ENCODE measurements around the gene CTNNA2. TPM values are rescaled to one million over a fixed set of nuclear protein-coding genes. Genes with fewer than 3 reads are reported as not detected.

CTNNA2 gene
- total RNA-seq, 2 donors from 2014 or later, result not detected

DNA sequence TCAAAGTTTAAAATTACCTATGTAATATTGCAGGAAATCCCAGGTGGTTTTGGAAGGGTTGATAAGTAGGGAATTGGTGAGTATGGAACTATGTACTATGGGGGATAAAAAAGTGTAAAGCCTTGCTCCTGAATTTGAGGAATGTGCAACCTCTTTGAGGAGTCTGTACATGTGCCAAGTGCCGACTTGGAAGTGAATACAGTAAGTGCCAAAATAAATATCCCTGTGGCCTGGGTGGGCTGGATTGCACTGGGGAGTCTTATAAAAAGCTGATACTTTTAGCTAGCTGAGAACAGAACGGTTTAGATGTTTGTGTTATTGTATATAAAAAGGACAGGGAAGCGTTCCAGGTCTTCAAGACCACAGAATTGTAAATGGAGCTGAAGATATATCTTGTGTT is 1108.8 kb downstream of the CTNNA2 start:
- Histone ChIP-seq H3K4me3 (no peak overlapping the region), H3K4me1 (no peaks in the 10 kb centered on the region), H3K9me3 (no peaks in the 10 kb centered on the region), H3K27me3 (no peaks in the 10 kb centered on the region), H3K36me3 (no peaks in the 10 kb centered on the region), H3K27ac (no peak overlapping the region)
- no peak for TF ChIP-seq CTCF (IDR thresholded peaks at IDR 0.05)
- DNase-seq (ENCODE audit: low spot score), result no peak

GRCh38 chr2:80624062-80624461 is 1111.2 kb downstream of the CTNNA2 start:
- Histone ChIP-seq H3K27me3 (no peaks in the 10 kb centered on the region), H3K9me3 (no peaks in the 10 kb centered on the region), H3K4me1 (no peaks in the 10 kb centered on the region), H3K27ac (no peak overlapping the region), H3K36me3 (no peaks in the 10 kb centered on the region), H3K4me3 (no peak overlapping the region)
- TF ChIP-seq CTCF (IDR thresholded peaks at IDR 0.05), result no peak
- DNase-seq (ENCODE audit: low spot score), result no peak

GRCh38 chr2:80634590-80634989 is 1121.7 kb downstream of the CTNNA2 start:
- TF ChIP-seq CTCF (IDR thresholded peaks at IDR 0.05), result no peak
- Histone ChIP-seq H3K4me3 (no peak overlapping the region), H3K36me3 (no peaks in the 10 kb centered on the region), H3K9me3 (no peaks in the 10 kb centered on the region), H3K27ac (no peak overlapping the region), H3K4me1 (no peaks in the 10 kb centered on the region), H3K27me3 (no peaks in the 10 kb centered on the region)
- no peak for DNase-seq (ENCODE audit: low spot score)

- Histone ChIP-seq H3K4me1 (no peaks in the 10 kb centered on the region), H3K27me3 (no peaks in the 10 kb centered on the region), H3K9me3 (no peaks in the 10 kb centered on the region), H3K36me3 (no peaks in the 10 kb centered on the region), H3K4me3 (no peak overlapping the region), H3K27ac (no peak overlapping the region)
- TF ChIP-seq CTCF (IDR thresholded peaks at IDR 0.05), result no peak
- DNase-seq (ENCODE audit: low spot score), result no peak
Measured at GRCh38 chr2:80638783-80639182, 1125.9 kb downstream of the CTNNA2 start.

DNA sequence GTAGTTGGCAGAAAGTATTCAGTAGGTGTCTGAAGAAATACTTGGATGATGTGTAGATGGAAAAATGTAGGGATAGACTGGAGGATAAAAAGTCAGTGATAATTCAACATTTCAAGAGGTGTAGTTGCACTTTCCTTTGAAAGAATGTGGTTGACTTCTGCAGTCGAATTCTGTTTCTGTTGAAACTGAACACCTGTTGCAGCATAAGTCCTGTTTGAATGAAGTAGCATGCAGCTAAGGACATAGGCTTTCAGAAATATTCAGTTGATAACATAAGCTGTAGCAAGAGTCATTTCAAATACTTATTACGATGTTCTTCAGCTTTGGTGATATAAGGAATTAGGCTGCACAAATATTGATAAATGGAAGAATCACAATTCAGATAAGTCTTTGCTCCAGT is 1129.6 kb downstream of the CTNNA2 start:
- no peaks in the 10 kb centered on the region for H3K36me3 ChIP-seq
- H3K9me3 ChIP-seq, result no peaks in the 10 kb centered on the region
- no peak for DNase-seq (ENCODE audit: low spot score)
- no peak overlapping the region for H3K27ac ChIP-seq
- no peaks in the 10 kb centered on the region for H3K4me1 ChIP-seq
- H3K4me3 ChIP-seq, result no peak overlapping the region
- no peak for TF ChIP-seq CTCF (IDR thresholded peaks at IDR 0.05)
- no peaks in the 10 kb centered on the region for H3K27me3 ChIP-seq

- Histone ChIP-seq H3K4me3 (no peak overlapping the region), H3K4me1 (no peaks in the 10 kb centered on the region), H3K27ac (no peak overlapping the region), H3K36me3 (no peaks in the 10 kb centered on the region), H3K27me3 (no peaks in the 10 kb centered on the region), H3K9me3 (no peaks in the 10 kb centered on the region)
- no peak for DNase-seq (ENCODE audit: low spot score)
- no peak for TF ChIP-seq CTCF (IDR thresholded peaks at IDR 0.05)
Measured at GRCh38 chr2:80643598-80643997, 1130.7 kb downstream of the CTNNA2 start.

Data from right atrium auricular region (tissue), 2 donors.